ENCODE data around the gene BICC1. TPM values are rescaled to one million over a fixed set of nuclear protein-coding genes. Genes with fewer than 3 reads are reported as not detected.

The BICC1 gene
- total and polyA plus RNA-seq, 8 donors: 0.29 to 25.0 (median 4.5) TPM

GRCh38 chr10:58836991-58837575, 324.4 kb downstream of the BICC1 start:
- intact Hi-C loops (cut with DNase I; ENCODE audit: low total_unique reads): no loop called here
- no peaks in the 10 kb centered on the region for H3K27me3 ChIP-seq
- H3K4me1 ChIP-seq: no peaks in the 10 kb centered on the region
- no peaks in the 10 kb centered on the region for H3K36me3 ChIP-seq
- H3K4me3 ChIP-seq: no peak overlapping the region
- TF ChIP-seq EP300 (IDR thresholded peaks at IDR 0.05) (no peak), POLR2A (IDR thresholded peaks at IDR 0.05) (no peak), CTCF (IDR thresholded peaks at IDR 0.05) (no peak), POLR2AphosphoS5 (IDR thresholded peaks at IDR 0.05) (no peak)
- no peak overlapping the region for H3K27ac ChIP-seq
- no peak for DNase-seq
- H3K9me3 ChIP-seq: no peaks in the 10 kb centered on the region
- 65 to 84% (median 81%) methylated on average over 8 of the region's 8 CpGs for WGBS, 5 donors

- Histone ChIP-seq H3K27me3 (no peaks in the 10 kb centered on the region), H3K9me3 (no peaks in the 10 kb centered on the region), H3K4me1 (no peaks in the 10 kb centered on the region), H3K4me3 (no peak overlapping the region), H3K27ac (no peak overlapping the region), H3K36me3 (no peaks in the 10 kb centered on the region)
- DNase-seq: no peak
- no peak for TF ChIP-seq POLR2AphosphoS5 (IDR thresholded peaks at IDR 0.05)
- TF ChIP-seq CTCF (IDR thresholded peaks at IDR 0.05): no peak
- no peak for TF ChIP-seq POLR2A (IDR thresholded peaks at IDR 0.05)
- no peak for TF ChIP-seq EP300 (IDR thresholded peaks at IDR 0.05)
- intact Hi-C loops (cut with DNase I; ENCODE audit: low total_unique reads): no loop called here
- 74 to 95% (median 91%) methylated on average over 2 of the region's 2 CpGs for WGBS, 5 donors
These were observed 325.2 kb downstream of the BICC1 start for GRCh38 chr10:58837826-58838225.

GRCh38 chr10:58838561-58839208, 326.0 kb downstream of the BICC1 start:
- H3K36me3 ChIP-seq: no peaks in the 10 kb centered on the region
- TF ChIP-seq EP300 (IDR thresholded peaks at IDR 0.05) (no peak), POLR2AphosphoS5 (IDR thresholded peaks at IDR 0.05) (no peak), CTCF (IDR thresholded peaks at IDR 0.05) (no peak), POLR2A (IDR thresholded peaks at IDR 0.05) (no peak)
- H3K4me1 ChIP-seq: no peaks in the 10 kb centered on the region
- no peaks in the 10 kb centered on the region for H3K9me3 ChIP-seq
- H3K4me3 ChIP-seq: no peak overlapping the region
- no peak for DNase-seq
- H3K27me3 ChIP-seq: no peaks in the 10 kb centered on the region
- no peak overlapping the region for H3K27ac ChIP-seq
- WGBS, 5 donors: 29 to 65% (median 36%) methylated on average over 1 of the region's 1 CpG
- intact Hi-C loops (cut with DNase I; ENCODE audit: low total_unique reads): no loop called here

- no peaks in the 10 kb centered on the region for H3K9me3 ChIP-seq
- no peak for DNase-seq
- no peaks in the 10 kb centered on the region for H3K36me3 ChIP-seq
- intact Hi-C loops (cut with DNase I; ENCODE audit: low total_unique reads): no loop called here
- H3K4me3 ChIP-seq: no peak overlapping the region
- H3K4me1 ChIP-seq: no peaks in the 10 kb centered on the region
- H3K27me3 ChIP-seq: no peaks in the 10 kb centered on the region
- TF ChIP-seq CTCF (IDR thresholded peaks at IDR 0.05) (no peak), POLR2A (IDR thresholded peaks at IDR 0.05) (no peak), EP300 (IDR thresholded peaks at IDR 0.05) (no peak), POLR2AphosphoS5 (IDR thresholded peaks at IDR 0.05) (no peak)
- H3K27ac ChIP-seq: no peak overlapping the region
These were observed 327.1 kb downstream of the BICC1 start for GRCh38 chr10:58839771-58840170.
